Measurements from ENCODE around the gene LYZL4.

LYZL4 gene

GRCh38 chr3:42366550-42366949 is 43.9 kb downstream of the LYZL4 start:
- Histone ChIP-seq H3K4me3 (ENCODE audit: low read depth, low read length) (peak overlapping the region; percentile 23), H2AFZ (ENCODE audit: insufficient read depth, low read length, poor library complexity) (no peak overlapping the region), H3K27ac (ENCODE audit: low read depth, low read length) (no peak overlapping the region), H3K9ac (ENCODE audit: low read length) (no peak overlapping the region), H3K4me2 (ENCODE audit: low read length) (no peak overlapping the region), H3K79me2 (ENCODE audit: control insufficient read depth, insufficient read depth, low read length, poor library complexity) (no peaks in the 10 kb centered on the region), H2BK120ac (ENCODE audit: insufficient read depth, low read length, poor library complexity) (no peak overlapping the region), H3K4ac (ENCODE audit: low read depth, low read length) (no peak overlapping the region), H2AK5ac (ENCODE audit: low read length) (no peak overlapping the region), H3K79me1 (ENCODE audit: low read length) (no peaks in the 10 kb centered on the region), H4K91ac (ENCODE audit: low read depth, low read length) (no peak overlapping the region), H4K8ac (ENCODE audit: low read depth, low read length) (no peak overlapping the region), H2BK12ac (ENCODE audit: low read length) (no peak overlapping the region), H4K12ac (ENCODE audit: low read depth, low read length) (no peak overlapping the region), H2BK5ac (ENCODE audit: low read depth, low read length, poor library complexity) (no peak overlapping the region), H3K23ac (ENCODE audit: low read length) (no peak overlapping the region), H3K27me3 (ENCODE audit: insufficient read depth, low read length) (no peaks in the 10 kb centered on the region), H3K4me1 (ENCODE audit: control insufficient read depth in 1 of 2, insufficient read depth in 2 of 2, low read length in 2 of 2) (peaks cover 6 to 8% of the 10 kb centered on the region in 2 experiments), H3K9me3 (ENCODE audit: insufficient read depth, low read depth, low read length) (peaks cover 2% of the 10 kb centered on the region), H3K36me3 (ENCODE audit: control insufficient read depth in 1 of 2, insufficient read depth in 2 of 2, low read length in 2 of 2) (no peaks in the 10 kb centered on the region), H3K14ac (ENCODE audit: low read length) (no peak overlapping the region), H3K18ac (ENCODE audit: low read length) (no peak overlapping the region)
- WGBS (ENCODE audit: extremely low coverage, insufficient coverage, insufficient read length): no CpG with 5 or more reads among the region's 3 CpGs
- no peak for DNase-seq

DNA sequence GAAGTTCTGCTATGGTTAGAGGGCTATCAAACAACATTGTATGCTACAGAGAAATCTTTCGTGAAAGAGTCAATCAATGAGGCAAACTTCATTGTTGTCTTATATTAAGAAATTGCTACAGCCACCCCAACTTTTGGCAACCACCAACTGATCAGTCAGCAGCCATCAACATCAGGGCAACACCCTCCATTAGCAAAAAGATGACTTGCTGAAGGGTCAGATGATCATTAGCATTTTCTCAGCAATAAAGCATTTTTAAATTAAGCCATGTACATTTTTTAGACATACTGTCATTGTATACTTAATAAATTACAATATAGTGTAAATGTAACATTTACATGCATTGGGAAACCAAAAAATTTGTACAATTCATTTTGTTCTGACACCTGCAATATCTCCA is 53.1 kb downstream of the LYZL4 start:
- H3K9ac ChIP-seq (ENCODE audit: low read length): no peak overlapping the region
- no peak overlapping the region for H4K8ac ChIP-seq (ENCODE audit: low read depth, low read length)
- H3K4me3 ChIP-seq (ENCODE audit: low read depth, low read length): no peak overlapping the region
- no CpG with 5 or more reads among the region's 1 CpG for WGBS (ENCODE audit: extremely low coverage, insufficient coverage, insufficient read length)
- no peak overlapping the region for H3K27ac ChIP-seq (ENCODE audit: low read depth, low read length)
- no peaks in the 10 kb centered on the region for H3K4me1 ChIP-seq (ENCODE audit: control insufficient read depth in 1 of 2, insufficient read depth in 2 of 2, low read length in 2 of 2)
- peaks cover 5% of the 10 kb centered on the region for H3K9me3 ChIP-seq (ENCODE audit: insufficient read depth, low read depth, low read length)
- H3K36me3 ChIP-seq (ENCODE audit: control insufficient read depth in 1 of 2, insufficient read depth in 2 of 2, low read length in 2 of 2): no peaks in the 10 kb centered on the region
- no peak overlapping the region for H3K14ac ChIP-seq (ENCODE audit: low read length)
- no peak overlapping the region for H2BK120ac ChIP-seq (ENCODE audit: insufficient read depth, low read length, poor library complexity)
- no peaks in the 10 kb centered on the region for H3K79me1 ChIP-seq (ENCODE audit: low read length)
- no peak overlapping the region for H4K12ac ChIP-seq (ENCODE audit: low read depth, low read length)
- H2AFZ ChIP-seq (ENCODE audit: insufficient read depth, low read length, poor library complexity): no peak overlapping the region
- H2AK5ac ChIP-seq (ENCODE audit: low read length): no peak overlapping the region
- H3K4me2 ChIP-seq (ENCODE audit: low read length): no peak overlapping the region
- no peak overlapping the region for H3K18ac ChIP-seq (ENCODE audit: low read length)
- H3K4ac ChIP-seq (ENCODE audit: low read depth, low read length): no peak overlapping the region
- no peak overlapping the region for H2BK5ac ChIP-seq (ENCODE audit: low read depth, low read length, poor library complexity)
- no peak overlapping the region for H2BK12ac ChIP-seq (ENCODE audit: low read length)
- no peak overlapping the region for H4K91ac ChIP-seq (ENCODE audit: low read depth, low read length)
- H3K79me2 ChIP-seq (ENCODE audit: control insufficient read depth, insufficient read depth, low read length, poor library complexity): no peaks in the 10 kb centered on the region
- no peak for DNase-seq
- no peak overlapping the region for H3K23ac ChIP-seq (ENCODE audit: low read length)
- H3K27me3 ChIP-seq (ENCODE audit: insufficient read depth, low read length): no peaks in the 10 kb centered on the region

DNA sequence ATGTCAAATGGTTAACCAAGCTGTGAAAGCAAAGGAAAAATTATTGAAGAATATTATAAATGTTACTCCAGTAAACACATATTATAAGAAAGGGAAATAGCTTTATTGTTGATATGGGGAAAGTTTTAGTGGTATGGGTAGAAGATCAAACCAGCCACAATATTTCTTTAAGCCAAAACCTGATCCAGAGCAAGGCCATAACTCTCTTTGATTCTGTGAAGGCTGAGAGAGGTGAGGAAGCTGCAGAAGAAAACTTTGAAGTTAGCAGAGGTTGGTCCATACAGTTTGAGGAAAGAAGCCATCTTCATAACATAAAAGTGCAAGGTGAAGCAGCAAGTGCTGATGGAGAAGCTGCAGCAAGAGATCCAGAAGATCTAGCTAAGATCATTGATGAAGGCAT is 54.8 kb downstream of the LYZL4 start:
- Histone ChIP-seq H3K4me3 (ENCODE audit: low read depth, low read length) (no peak overlapping the region), H3K4me1 (ENCODE audit: control insufficient read depth in 1 of 2, insufficient read depth in 2 of 2, low read length in 2 of 2) (no peaks in the 10 kb centered on the region), H2BK5ac (ENCODE audit: low read depth, low read length, poor library complexity) (no peak overlapping the region), H3K14ac (ENCODE audit: low read length) (no peak overlapping the region), H3K23ac (ENCODE audit: low read length) (no peak overlapping the region), H3K9me3 (ENCODE audit: insufficient read depth, low read depth, low read length) (peaks cover 5% of the 10 kb centered on the region), H4K91ac (ENCODE audit: low read depth, low read length) (no peak overlapping the region), H3K9ac (ENCODE audit: low read length) (no peak overlapping the region), H3K79me1 (ENCODE audit: low read length) (no peaks in the 10 kb centered on the region), H3K79me2 (ENCODE audit: control insufficient read depth, insufficient read depth, low read length, poor library complexity) (no peaks in the 10 kb centered on the region), H3K18ac (ENCODE audit: low read length) (no peak overlapping the region), H4K8ac (ENCODE audit: low read depth, low read length) (no peak overlapping the region), H2AK5ac (ENCODE audit: low read length) (no peak overlapping the region), H3K27me3 (ENCODE audit: insufficient read depth, low read length) (no peaks in the 10 kb centered on the region), H3K4ac (ENCODE audit: low read depth, low read length) (no peak overlapping the region), H3K27ac (ENCODE audit: low read depth, low read length) (no peak overlapping the region), H3K36me3 (ENCODE audit: control insufficient read depth in 1 of 2, insufficient read depth in 2 of 2, low read length in 2 of 2) (no peaks in the 10 kb centered on the region), H4K12ac (ENCODE audit: low read depth, low read length) (no peak overlapping the region), H3K4me2 (ENCODE audit: low read length) (no peak overlapping the region), H2BK120ac (ENCODE audit: insufficient read depth, low read length, poor library complexity) (no peak overlapping the region), H2BK12ac (ENCODE audit: low read length) (no peak overlapping the region), H2AFZ (ENCODE audit: insufficient read depth, low read length, poor library complexity) (no peak overlapping the region)
- DNase-seq: no peak

GRCh38 chr3:42353631-42354030 is 56.8 kb downstream of the LYZL4 start:
- Histone ChIP-seq H2BK120ac (ENCODE audit: insufficient read depth, low read length, poor library complexity) (no peak overlapping the region), H3K4me2 (ENCODE audit: low read length) (no peak overlapping the region), H3K4me1 (ENCODE audit: control insufficient read depth in 1 of 2, insufficient read depth in 2 of 2, low read length in 2 of 2) (no peaks in the 10 kb centered on the region), H3K9ac (ENCODE audit: low read length) (no peak overlapping the region), H4K91ac (ENCODE audit: low read depth, low read length) (no peak overlapping the region), H3K18ac (ENCODE audit: low read length) (no peak overlapping the region), H4K8ac (ENCODE audit: low read depth, low read length) (no peak overlapping the region), H3K9me3 (ENCODE audit: insufficient read depth, low read depth, low read length) (peaks cover 5% of the 10 kb centered on the region), H2AK5ac (ENCODE audit: low read length) (no peak overlapping the region), H3K23ac (ENCODE audit: low read length) (no peak overlapping the region), H3K79me2 (ENCODE audit: control insufficient read depth, insufficient read depth, low read length, poor library complexity) (no peaks in the 10 kb centered on the region), H2BK5ac (ENCODE audit: low read depth, low read length, poor library complexity) (no peak overlapping the region), H3K36me3 (ENCODE audit: control insufficient read depth in 1 of 2, insufficient read depth in 2 of 2, low read length in 2 of 2) (no peaks in the 10 kb centered on the region), H3K4me3 (ENCODE audit: low read depth, low read length) (no peak overlapping the region), H3K4ac (ENCODE audit: low read depth, low read length) (no peak overlapping the region), H2BK12ac (ENCODE audit: low read length) (no peak overlapping the region), H3K79me1 (ENCODE audit: low read length) (no peaks in the 10 kb centered on the region), H3K14ac (ENCODE audit: low read length) (no peak overlapping the region), H4K12ac (ENCODE audit: low read depth, low read length) (no peak overlapping the region), H3K27me3 (ENCODE audit: insufficient read depth, low read length) (no peaks in the 10 kb centered on the region), H3K27ac (ENCODE audit: low read depth, low read length) (no peak overlapping the region), H2AFZ (ENCODE audit: insufficient read depth, low read length, poor library complexity) (no peak overlapping the region)
- DNase-seq: no peak

GRCh38 chr3:42351207-42351606 is 59.2 kb downstream of the LYZL4 start:
- no peak overlapping the region for H2BK5ac ChIP-seq (ENCODE audit: low read depth, low read length, poor library complexity)
- H3K79me1 ChIP-seq (ENCODE audit: low read length): no peaks in the 10 kb centered on the region
- no peak overlapping the region for H3K9ac ChIP-seq (ENCODE audit: low read length)
- H3K27ac ChIP-seq (ENCODE audit: low read depth, low read length): no peak overlapping the region
- no CpG with 5 or more reads among the region's 2 CpGs for whole genome bisulfite sequencing (ENCODE audit: extremely low coverage, insufficient coverage, insufficient read length)
- H3K4me3 ChIP-seq (ENCODE audit: low read depth, low read length): no peak overlapping the region
- no peaks in the 10 kb centered on the region for H3K36me3 ChIP-seq (ENCODE audit: control insufficient read depth in 1 of 2, insufficient read depth in 2 of 2, low read length in 2 of 2)
- no peak overlapping the region for H3K4ac ChIP-seq (ENCODE audit: low read depth, low read length)
- no peaks in the 10 kb centered on the region for H3K4me1 ChIP-seq (ENCODE audit: control insufficient read depth in 1 of 2, insufficient read depth in 2 of 2, low read length in 2 of 2)
- H2BK120ac ChIP-seq (ENCODE audit: insufficient read depth, low read length, poor library complexity): no peak overlapping the region
- no peaks in the 10 kb centered on the region for H3K27me3 ChIP-seq (ENCODE audit: insufficient read depth, low read length)
- no peak overlapping the region for H4K91ac ChIP-seq (ENCODE audit: low read depth, low read length)
- H3K14ac ChIP-seq (ENCODE audit: low read length): no peak overlapping the region
- no peak overlapping the region for H4K8ac ChIP-seq (ENCODE audit: low read depth, low read length)
- H3K23ac ChIP-seq (ENCODE audit: low read length): no peak overlapping the region
- no peaks in the 10 kb centered on the region for H3K79me2 ChIP-seq (ENCODE audit: control insufficient read depth, insufficient read depth, low read length, poor library complexity)
- H4K12ac ChIP-seq (ENCODE audit: low read depth, low read length): no peak overlapping the region
- no peak for DNase-seq
- no peak overlapping the region for H3K4me2 ChIP-seq (ENCODE audit: low read length)
- H3K18ac ChIP-seq (ENCODE audit: low read length): no peak overlapping the region
- no peak overlapping the region for H2BK12ac ChIP-seq (ENCODE audit: low read length)
- no peak overlapping the region for H2AK5ac ChIP-seq (ENCODE audit: low read length)
- no peak overlapping the region for H2AFZ ChIP-seq (ENCODE audit: insufficient read depth, low read length, poor library complexity)
- peaks cover 5% of the 10 kb centered on the region for H3K9me3 ChIP-seq (ENCODE audit: insufficient read depth, low read depth, low read length)

Measured in trophoblast cell (in vitro differentiated cells and primary cell).